AG09309 (cell line): ENCODE measurements around the gene PPP4R2.

Experiments used
- DNase-seq: peaks from one replicate; pipeline ENCODE4 v3.0.0-alpha.2; 2010; ENCODE audit warnings: low read depth
- H3K4me3 ChIP-seq: 2 replicates; pipeline ENCODE4 v1.5.1; 2011; ENCODE audit warnings: mild to moderate bottlenecking, low read depth, low read length, moderate library complexity; ENCODE audit not compliant: control insufficient read depth
- TF ChIP-seq, protein P1 (sequence below): IDR thresholded peaks from 2 replicates; pipeline ENCODE4 v1.5.1; 2011; ENCODE audit warnings: mild to moderate bottlenecking, low read depth, low read length, inconsistent platforms; ENCODE audit not compliant: insufficient read depth, control insufficient read depth; ENCODE audit errors: missing control alignments

Gene PPP4R2

DNA sequence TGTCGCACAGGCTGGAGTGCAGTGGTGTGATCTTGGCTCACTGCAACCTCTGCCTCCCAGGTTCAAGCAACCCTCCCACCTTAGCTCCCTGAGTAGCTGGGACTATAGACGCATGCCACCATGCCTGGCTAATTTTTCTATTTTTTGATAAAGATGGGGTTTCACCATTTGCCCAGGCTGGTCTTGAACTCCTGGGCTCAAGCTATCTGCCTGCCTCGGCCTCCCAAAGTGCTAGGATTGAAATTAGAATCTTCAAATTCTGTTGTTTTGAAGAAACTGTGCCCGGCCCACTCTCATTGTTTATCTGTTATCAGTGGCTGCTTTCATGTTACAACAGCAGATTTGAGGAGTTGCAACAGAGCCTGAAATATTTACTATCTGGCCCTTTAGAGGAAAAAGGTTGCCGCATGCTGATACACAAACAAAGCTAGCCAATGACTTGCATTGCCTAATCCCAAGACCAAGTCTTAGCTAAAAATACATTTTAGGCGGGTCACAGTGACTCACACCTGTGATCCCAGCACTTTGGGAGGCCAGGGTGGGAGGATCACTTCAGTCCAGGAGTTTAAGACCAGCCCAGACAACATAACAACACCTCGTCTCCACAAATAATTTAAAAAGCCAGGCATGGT lies 43.2 kb upstream of the PPP4R2 start:
- TF ChIP-seq, protein P1, sequence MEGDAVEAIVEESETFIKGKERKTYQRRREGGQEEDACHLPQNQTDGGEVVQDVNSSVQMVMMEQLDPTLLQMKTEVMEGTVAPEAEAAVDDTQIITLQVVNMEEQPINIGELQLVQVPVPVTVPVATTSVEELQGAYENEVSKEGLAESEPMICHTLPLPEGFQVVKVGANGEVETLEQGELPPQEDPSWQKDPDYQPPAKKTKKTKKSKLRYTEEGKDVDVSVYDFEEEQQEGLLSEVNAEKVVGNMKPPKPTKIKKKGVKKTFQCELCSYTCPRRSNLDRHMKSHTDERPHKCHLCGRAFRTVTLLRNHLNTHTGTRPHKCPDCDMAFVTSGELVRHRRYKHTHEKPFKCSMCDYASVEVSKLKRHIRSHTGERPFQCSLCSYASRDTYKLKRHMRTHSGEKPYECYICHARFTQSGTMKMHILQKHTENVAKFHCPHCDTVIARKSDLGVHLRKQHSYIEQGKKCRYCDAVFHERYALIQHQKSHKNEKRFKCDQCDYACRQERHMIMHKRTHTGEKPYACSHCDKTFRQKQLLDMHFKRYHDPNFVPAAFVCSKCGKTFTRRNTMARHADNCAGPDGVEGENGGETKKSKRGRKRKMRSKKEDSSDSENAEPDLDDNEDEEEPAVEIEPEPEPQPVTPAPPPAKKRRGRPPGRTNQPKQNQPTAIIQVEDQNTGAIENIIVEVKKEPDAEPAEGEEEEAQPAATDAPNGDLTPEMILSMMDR: no peak
- DNase-seq: no peak
- no peak overlapping the region for H3K4me3 ChIP-seq

DNA sequence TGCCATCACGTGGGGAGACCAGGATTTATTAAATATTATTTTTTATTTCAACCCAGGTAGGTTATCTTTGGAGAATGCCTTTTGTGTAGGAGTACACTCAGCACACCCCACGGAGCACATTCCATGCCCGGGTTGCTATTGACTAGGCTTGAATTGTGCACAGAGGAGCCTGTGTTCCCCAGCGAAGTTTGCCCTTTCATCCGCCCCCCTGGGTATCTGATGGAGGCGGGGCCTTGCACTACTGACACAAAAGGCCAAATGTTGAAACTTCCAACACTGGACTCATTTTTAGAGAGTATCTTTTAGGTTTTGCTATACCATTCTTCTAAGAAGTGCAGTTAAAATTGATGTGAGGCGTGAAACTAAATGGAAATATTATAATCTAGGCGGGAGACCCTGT lies 39.3 kb upstream of the PPP4R2 start:
- no peak for DNase-seq
- no peak overlapping the region for H3K4me3 ChIP-seq
- TF ChIP-seq, protein P1: no peak

GRCh38 chr3:72959336-72959735 lies 37.3 kb upstream of the PPP4R2 start:
- no peak overlapping the region for H3K4me3 ChIP-seq
- TF ChIP-seq, protein P1: no peak
- no peak for DNase-seq

- TF ChIP-seq, protein P1: no peak
- no peak overlapping the region for H3K4me3 ChIP-seq
- peak; percentile 37 for DNase-seq
Measured at GRCh38 chr3:72960812-72961518, 35.6 kb upstream of the PPP4R2 start.

DNA sequence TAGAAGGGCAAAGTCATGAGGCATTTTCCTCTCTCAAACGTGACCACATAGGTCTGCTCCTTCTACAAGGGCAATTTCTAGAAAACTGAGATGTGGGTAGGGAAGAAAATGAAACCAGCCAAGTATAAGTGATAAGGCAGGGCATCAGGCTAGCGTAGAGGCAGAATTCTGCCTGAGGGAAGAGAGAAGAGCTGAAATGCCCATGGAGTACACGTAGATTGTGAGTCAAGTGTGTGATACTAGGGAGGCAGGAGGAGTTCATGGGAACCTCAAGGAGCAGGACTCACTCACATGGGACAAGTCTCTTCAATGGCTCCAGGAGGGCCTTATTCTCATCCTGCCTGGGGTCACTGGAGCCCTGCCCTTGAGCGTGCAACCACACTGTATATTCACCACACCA lies 34.9 kb upstream of the PPP4R2 start:
- TF ChIP-seq, protein P1: no peak
- H3K4me3 ChIP-seq: no peak overlapping the region
- no peak for DNase-seq

DNA sequence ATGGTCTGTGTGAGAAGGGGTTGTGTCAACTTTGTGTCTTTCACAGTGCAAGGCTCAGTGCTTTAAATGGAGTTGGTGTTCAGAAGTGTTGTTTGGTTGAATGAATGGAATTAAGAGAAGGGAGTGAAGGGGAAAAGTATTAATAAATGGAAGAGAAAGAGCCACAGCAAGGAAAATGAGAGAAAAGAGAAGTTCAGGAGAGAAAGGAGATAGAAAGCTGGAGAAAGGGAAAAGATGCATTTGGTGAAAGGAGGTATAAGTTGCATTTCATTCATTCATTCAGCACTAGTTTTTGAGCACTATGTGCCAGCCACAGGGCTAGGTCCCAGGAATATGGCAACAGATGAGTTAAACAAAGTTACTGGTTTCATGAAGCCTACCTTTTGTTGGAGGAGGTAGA lies 34.3 kb upstream of the PPP4R2 start:
- TF ChIP-seq, protein P1: no peak
- DNase-seq: no peak
- no peak overlapping the region for H3K4me3 ChIP-seq
